ENCODE results near the gene PRKN.

Gene PRKN

GRCh38 chr6:162090734-162091133 is 636.8 kb downstream of the PRKN start:
- no peak for FAIRE-seq

GRCh38 chr6:162088091-162088490 is 639.5 kb downstream of the PRKN start:
- no peak for FAIRE-seq

DNA sequence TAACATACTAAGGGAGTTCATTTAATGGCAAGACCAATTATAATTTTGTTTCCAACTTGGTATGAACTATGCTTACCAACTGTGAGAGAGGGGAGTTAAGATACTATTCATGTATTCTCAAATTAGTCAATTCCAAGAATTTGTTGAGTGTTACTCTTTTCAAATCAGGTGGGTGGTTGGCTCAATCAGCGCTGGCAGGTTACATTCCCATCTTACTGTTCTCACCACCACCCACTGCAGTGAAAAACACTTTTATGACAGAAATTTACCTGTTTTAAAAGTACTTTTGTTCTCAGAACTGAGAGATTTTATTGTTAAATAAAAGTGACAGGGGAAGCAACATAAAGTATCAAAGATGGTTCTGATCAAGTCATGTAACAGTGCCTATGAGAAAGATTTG is 642.0 kb downstream of the PRKN start:
- FAIRE-seq, result no peak

DNA sequence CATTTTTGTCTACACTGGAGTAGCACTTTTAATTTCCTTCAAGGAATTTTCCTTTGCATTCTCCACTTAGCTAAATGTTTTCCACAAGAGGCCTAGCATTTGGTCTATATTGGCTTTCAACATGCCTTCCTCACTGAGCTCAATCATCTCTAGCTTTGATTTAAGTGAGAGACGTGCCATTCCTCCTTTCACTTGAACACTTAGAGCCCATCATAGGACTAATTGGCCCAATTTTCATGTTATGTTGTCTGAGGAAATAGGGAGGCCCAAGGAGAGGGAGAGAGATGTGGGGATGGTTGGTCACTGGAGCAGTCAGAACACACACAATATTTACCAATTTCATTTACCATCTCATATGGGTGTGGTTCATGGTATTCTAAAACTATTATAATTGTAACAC is 645.0 kb downstream of the PRKN start:
- no peak for FAIRE-seq

GRCh38 chr6:162078667-162079066 is 648.9 kb downstream of the PRKN start:
- no peak for FAIRE-seq

DNA sequence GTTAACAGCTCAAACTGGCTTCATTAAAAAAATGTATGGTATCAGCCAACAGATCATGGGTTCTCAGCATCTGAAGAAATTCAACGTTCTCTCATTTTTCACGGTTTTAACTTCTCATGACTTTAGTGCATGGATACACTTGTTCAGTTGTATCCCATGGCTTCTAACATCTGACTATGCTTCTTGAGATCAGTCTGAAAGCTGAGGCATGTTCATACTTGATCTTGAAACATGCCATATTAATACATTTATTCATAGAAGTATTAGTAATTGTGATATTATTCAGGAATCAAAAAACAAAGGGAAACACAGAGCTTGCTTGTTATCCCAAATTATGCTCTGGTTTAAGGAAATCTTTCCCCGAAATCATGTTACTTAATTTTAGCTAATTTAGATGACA is 649.4 kb downstream of the PRKN start:
- FAIRE-seq, result no peak

GRCh38 chr6:162076816-162077215 is 650.8 kb downstream of the PRKN start:
- FAIRE-seq, result no peak

- FAIRE-seq, result no peak
Observed at GRCh38 chr6:162074641-162075275, 652.8 kb downstream of the PRKN start.

GRCh38 chr6:162070639-162071038 is 656.9 kb downstream of the PRKN start:
- FAIRE-seq, result no peak

GRCh38 chr6:162069995-162070394 is 657.6 kb downstream of the PRKN start:
- no peak for FAIRE-seq

- FAIRE-seq, result no peak
Observed at GRCh38 chr6:162068340-162068739, 659.2 kb downstream of the PRKN start.

DNA sequence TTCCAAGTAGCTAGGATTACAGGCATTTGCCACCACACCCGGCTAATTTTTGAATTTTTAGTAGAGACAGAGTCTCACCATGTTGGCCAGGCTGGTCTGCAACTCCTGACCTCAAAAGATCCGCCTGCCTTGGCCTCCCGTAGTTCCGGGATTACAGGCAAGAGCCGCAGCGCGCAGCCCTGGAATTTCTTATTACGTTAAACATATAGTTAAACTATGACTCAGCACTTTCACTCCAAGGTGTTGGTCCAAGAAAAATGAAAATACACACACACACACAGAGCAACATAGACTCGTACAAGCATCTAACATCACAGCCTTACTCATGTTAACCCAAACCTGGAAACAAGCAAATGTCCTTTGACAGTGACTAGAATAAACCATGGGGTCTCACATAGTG is 663.9 kb downstream of the PRKN start:
- no peak for FAIRE-seq

- no peak for FAIRE-seq
Observed at GRCh38 chr6:162058281-162058875, 669.2 kb downstream of the PRKN start.

GRCh38 chr6:162056745-162057144 is 670.8 kb downstream of the PRKN start:
- no peak for FAIRE-seq

DNA sequence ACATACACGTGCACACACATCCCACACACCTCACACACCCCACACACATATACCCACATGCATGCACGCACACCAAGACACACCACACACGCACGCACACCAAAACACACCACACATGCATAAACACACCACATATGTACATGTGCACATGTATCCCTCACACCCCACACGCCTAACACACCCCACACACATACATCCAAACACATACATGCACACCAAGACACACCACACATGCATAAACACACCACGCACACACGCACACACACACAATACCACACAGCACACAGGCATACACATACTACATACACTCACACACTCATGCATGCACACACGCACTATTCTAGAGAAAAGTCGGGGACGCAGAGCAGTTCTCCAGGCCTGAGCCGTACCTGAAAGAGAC is 671.5 kb downstream of the PRKN start:
- FAIRE-seq, result no peak

GRCh38 chr6:162055365-162055764 is 672.2 kb downstream of the PRKN start:
- no peak for FAIRE-seq

GRCh38 chr6:162053084-162053483 is 674.5 kb downstream of the PRKN start:
- no peak for FAIRE-seq

DNA sequence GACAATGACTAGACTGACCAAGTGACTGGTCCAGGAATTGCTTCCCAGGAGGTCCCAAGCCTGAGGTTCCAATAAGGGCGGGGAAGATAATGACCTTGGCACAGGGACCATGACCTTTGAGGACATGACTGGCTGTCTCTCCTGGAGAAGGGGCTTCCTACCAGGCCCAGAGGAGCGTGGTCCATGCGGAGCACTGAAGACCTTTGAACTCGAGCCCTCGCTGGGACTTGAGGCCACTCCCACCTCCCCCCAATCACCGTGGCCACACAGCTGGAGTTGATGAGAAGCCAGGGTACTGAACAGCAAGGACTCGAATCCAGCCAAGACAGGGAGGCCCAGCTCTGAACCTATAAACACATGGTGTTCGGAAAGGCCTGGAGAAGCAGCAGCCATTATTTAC is 677.0 kb downstream of the PRKN start:
- FAIRE-seq, result no peak

DNA sequence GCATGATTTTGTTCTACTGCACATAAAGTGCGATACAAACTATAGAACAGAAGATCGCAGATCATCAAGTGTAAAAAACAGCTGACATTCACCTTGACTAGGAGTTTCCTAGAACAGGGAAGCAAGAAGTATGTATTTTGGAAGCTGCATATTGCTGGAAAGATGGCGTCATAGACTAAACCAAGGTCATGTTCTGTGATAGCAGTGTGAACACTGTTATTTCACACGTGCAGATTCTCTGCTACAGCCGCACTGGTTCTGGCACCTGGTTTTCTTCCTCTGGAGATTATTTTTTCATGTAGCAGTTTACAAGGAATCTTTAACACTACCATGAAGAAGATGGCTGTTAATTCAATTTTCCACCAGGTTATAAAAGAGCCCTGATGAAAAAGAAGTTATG is 681.2 kb downstream of the PRKN start:
- FAIRE-seq, result no peak

DNA sequence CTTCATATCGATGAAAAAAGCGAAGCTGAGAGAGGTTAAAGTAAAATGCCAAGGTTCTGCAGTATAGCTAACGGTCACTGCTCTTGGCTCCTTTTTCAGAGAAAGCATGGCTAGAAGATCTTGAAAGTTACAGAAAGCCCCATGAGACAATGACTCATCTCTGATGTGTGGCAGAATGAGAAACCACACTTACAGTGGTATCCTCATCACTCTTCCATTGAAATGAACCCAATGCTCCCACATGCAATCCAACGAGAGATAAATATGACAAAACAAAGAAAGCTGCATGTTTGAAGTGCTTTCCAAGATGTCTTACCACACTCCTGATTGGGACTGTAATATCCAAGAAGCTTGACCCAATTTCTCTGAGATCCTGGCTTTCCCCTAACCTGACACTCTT is 694.9 kb downstream of the PRKN start:
- FAIRE-seq, result no peak

- FAIRE-seq, result no peak
Observed at GRCh38 chr6:162029873-162030576, 697.5 kb downstream of the PRKN start.

DNA sequence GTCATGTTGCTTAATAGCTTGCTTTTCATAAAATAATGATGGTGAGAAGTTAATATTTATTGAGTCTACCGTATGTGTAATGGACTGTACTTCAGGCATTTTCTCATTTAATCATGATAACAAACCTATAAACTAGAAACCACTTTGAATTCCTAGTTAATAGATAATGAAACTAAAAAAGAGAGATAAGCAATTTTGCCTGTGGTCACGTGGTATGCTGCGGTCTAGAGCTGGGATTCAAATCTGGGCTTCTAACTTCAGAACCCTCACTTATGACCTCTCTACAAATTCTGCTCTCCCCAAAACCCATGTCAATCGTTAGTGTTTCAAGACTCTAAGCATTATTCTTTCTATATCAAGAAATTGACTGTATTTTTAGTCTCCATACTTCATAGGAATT is 700.7 kb downstream of the PRKN start:
- FAIRE-seq, result no peak

- FAIRE-seq, result no peak
Observed at GRCh38 chr6:162026031-162026430, 701.5 kb downstream of the PRKN start.

DNA sequence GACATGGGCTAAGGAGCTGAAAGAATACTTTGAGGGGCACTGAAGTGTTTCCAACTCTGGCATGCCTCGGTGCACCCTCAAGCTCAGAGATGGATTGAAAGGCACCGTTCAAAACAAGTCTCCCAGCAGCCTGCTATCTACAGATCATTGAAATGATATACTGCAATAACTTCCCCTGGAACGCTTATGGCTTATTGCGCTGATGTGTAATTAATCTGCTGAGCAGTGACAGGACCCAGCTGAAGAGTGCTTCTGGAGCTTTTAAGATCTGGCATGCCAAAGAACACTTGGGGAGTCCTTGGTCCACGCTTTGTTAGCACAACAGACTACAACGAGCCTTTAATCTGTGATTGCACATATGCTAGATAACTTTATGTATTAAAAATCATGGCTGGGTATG is 708.2 kb downstream of the PRKN start:
- FAIRE-seq, result no peak

DNA sequence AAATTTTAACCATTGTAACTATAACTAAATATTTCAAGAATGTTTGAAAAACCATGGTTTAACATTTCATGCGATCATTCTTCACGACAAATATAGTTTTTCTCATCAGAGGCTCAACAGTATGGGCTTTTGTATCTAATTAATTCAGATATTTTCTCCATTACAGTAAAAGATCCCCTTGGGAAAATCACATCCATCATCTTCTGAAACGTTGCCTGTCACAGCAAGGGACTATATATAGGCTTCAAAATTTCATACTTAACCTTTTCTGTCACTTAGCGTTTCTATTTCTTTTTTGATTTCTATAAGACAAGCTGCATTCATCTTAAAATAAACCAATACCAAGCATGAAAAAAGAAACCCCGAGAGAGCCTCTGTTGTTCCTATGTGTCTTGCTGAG is 710.0 kb downstream of the PRKN start:
- no peak for FAIRE-seq

All from A204.1 (cell line).